H9 (cell line): ENCODE measurements around the gene NSD1. TPM values are rescaled to one million over a fixed set of nuclear protein-coding genes. Genes with fewer than 3 reads are reported as not detected.

Experiments
- DNase-seq: peaks from one replicate; pipeline ENCODE4 v3.0.0-alpha.2; 2017
- H2AFZ ChIP-seq: one replicate; pipeline ENCODE4 v1.6.1; 2013; ENCODE audit warnings: mild to moderate bottlenecking, low read length, control low read depth, moderate library complexity
- H2AK5ac ChIP-seq: 2 replicates; pipeline ENCODE4 v1.6.1; 2013; ENCODE audit warnings: low read length, control low read depth, mixed read lengths; ENCODE audit not compliant: insufficient read length
- H2BK120ac ChIP-seq: one replicate; pipeline ENCODE4 v1.6.1; 2013; ENCODE audit warnings: low read depth, mild to moderate bottlenecking, low read length, control low read depth, inconsistent platforms; ENCODE audit not compliant: poor library complexity, severe bottlenecking
- H2BK12ac ChIP-seq: 2 replicates; pipeline ENCODE4 v1.6.1; 2013; ENCODE audit warnings: low read length, control low read depth, mixed read lengths, low read depth; ENCODE audit not compliant: insufficient read length
- H2BK15ac ChIP-seq: 2 replicates; pipeline ENCODE4 v1.6.1; 2013; ENCODE audit warnings: low read depth, low read length, control low read depth
- H2BK20ac ChIP-seq: one replicate; pipeline ENCODE4 v1.6.1; 2013; ENCODE audit warnings: low read depth, mild to moderate bottlenecking, low read length, control low read depth, inconsistent platforms; ENCODE audit not compliant: poor library complexity, severe bottlenecking
- H2BK5ac ChIP-seq: 2 replicates; pipeline ENCODE4 v1.6.1; 2013; ENCODE audit warnings: low read length, control low read depth, mixed read lengths; ENCODE audit not compliant: insufficient read length
- H3K14ac ChIP-seq: 2 replicates; pipeline ENCODE4 v1.6.1; 2013; ENCODE audit warnings: low read length, control low read depth; ENCODE audit not compliant: insufficient read depth
- H3K18ac ChIP-seq: 2 replicates; pipeline ENCODE4 v1.6.1; 2013; ENCODE audit warnings: low read depth, mild to moderate bottlenecking, mixed read lengths, low read length, control low read depth; ENCODE audit not compliant: insufficient read length
- H3K23ac ChIP-seq: 2 replicates; pipeline ENCODE4 v1.6.1; 2013; ENCODE audit warnings: low read length, control low read depth, mixed read lengths, low read depth; ENCODE audit not compliant: insufficient read length
- H3K23me2 ChIP-seq: 2 replicates; pipeline ENCODE4 v1.6.1; 2013; ENCODE audit warnings: low read depth, mild to moderate bottlenecking, mixed read lengths, low read length, control low read depth; ENCODE audit not compliant: insufficient read length, poor library complexity, severe bottlenecking
- H3K27ac ChIP-seq: 2 replicates; pipeline ENCODE4 v1.5.1; 2013; ENCODE audit warnings: low read length, control low read depth, mixed read lengths, low read depth; ENCODE audit not compliant: insufficient read length
- H3K27me3 ChIP-seq: 2 replicates; pipeline ENCODE4 v1.6.1; 2013; ENCODE audit warnings: low read length, control low read depth, inconsistent platforms; ENCODE audit not compliant: insufficient read depth
- H3K4ac ChIP-seq: 2 replicates; pipeline ENCODE4 v1.6.1; 2013; ENCODE audit warnings: low read depth, mild to moderate bottlenecking, control low read depth, inconsistent platforms, low read length, moderate library complexity
- H3K4me1 ChIP-seq: 2 replicates; pipeline ENCODE4 v1.6.1; 2013; ENCODE audit warnings: low read length, control low read depth, inconsistent platforms; ENCODE audit not compliant: insufficient read depth
- H3K4me2 ChIP-seq: 2 replicates; pipeline ENCODE4 v1.6.1; 2013; ENCODE audit warnings: low read length, control low read depth, mixed read lengths; ENCODE audit not compliant: insufficient read length, insufficient read depth
- H3K56ac ChIP-seq: 2 replicates; pipeline ENCODE4 v1.6.1; 2013; ENCODE audit warnings: low read depth, mild to moderate bottlenecking, mixed read lengths, low read length, control low read depth; ENCODE audit not compliant: insufficient read length
- H3K79me1 ChIP-seq: 2 replicates; pipeline ENCODE4 v1.6.1; 2013; ENCODE audit warnings: low read depth, mild to moderate bottlenecking, moderate library complexity, low read length, control low read depth, inconsistent platforms; ENCODE audit not compliant: insufficient read depth, poor library complexity, severe bottlenecking
- H3K79me2 ChIP-seq: 2 replicates; pipeline ENCODE4 v1.6.1; 2013; ENCODE audit warnings: low read length, control low read depth, inconsistent platforms; ENCODE audit not compliant: insufficient read depth
- H3K9ac ChIP-seq: 2 replicates; pipeline ENCODE4 v1.6.1; 2013; ENCODE audit warnings: low read length, control low read depth, mixed read lengths; ENCODE audit not compliant: insufficient read length; ENCODE audit errors: extremely low read depth
- H3K9me3 ChIP-seq: one replicate; pipeline ENCODE4 v1.6.1; 2013; ENCODE audit warnings: low read depth, low read length, inconsistent platforms; ENCODE audit not compliant: control insufficient read depth
- H3T11ph ChIP-seq: one replicate; pipeline ENCODE4 v1.6.1; 2013; ENCODE audit warnings: mild to moderate bottlenecking, low read length, control low read depth, inconsistent platforms
- H4K20me1 ChIP-seq: one replicate; pipeline ENCODE4 v1.6.1; 2013; ENCODE audit not compliant: control insufficient read depth, insufficient read length, insufficient read depth
- H4K5ac ChIP-seq: 2 replicates; pipeline ENCODE4 v1.6.1; 2013; ENCODE audit warnings: low read depth, mild to moderate bottlenecking, mixed read lengths, low read length, control low read depth; ENCODE audit not compliant: insufficient read length
- H4K8ac ChIP-seq: replicated peaks from 2 replicates; pipeline ENCODE4 v1.6.1; 2013; ENCODE audit warnings: low read length, control low read depth, mixed read lengths, low read depth; ENCODE audit not compliant: insufficient read length
- H4K91ac ChIP-seq: 2 replicates; pipeline ENCODE4 v1.6.1; 2013; ENCODE audit warnings: low read depth, mild to moderate bottlenecking, moderate library complexity, mixed read lengths, low read length, control low read depth; ENCODE audit not compliant: insufficient read length
- H3K27ac Mint-ChIP-seq, 3 experiments: 2 replicates in 2 of 3; 3 replicates in 1 of 3; pipeline ENCODE4 v1.8.0; 2020 to 2021; ENCODE audit warnings: mixed read lengths in 3 of 3, mild to moderate bottlenecking in 1 of 3, moderate library complexity in 1 of 3
- H3K27me3 Mint-ChIP-seq: 2 replicates; pipeline ENCODE4 v1.8.0; 2021; ENCODE audit warnings: low read depth, mild to moderate bottlenecking, moderate library complexity, mixed read lengths
- H3K36me3 Mint-ChIP-seq, 3 experiments: 2 replicates in 2 of 3; 3 replicates in 1 of 3; pipeline ENCODE4 v1.8.0; 2020 to 2021; ENCODE audit warnings: low read depth in 3 of 3, mixed read lengths in 3 of 3; ENCODE audit not compliant: insufficient read depth in 1 of 3
- H3K4me1 Mint-ChIP-seq, 2 experiments: 2 replicates each; pipeline ENCODE4 v1.8.0; 2020; ENCODE audit warnings: mixed read lengths in 2 of 2
- H3K4me3 Mint-ChIP-seq, 2 experiments: 2 replicates in 1 of 2; 3 replicates in 1 of 2; pipeline ENCODE4 v1.8.0; 2020 to 2021; ENCODE audit warnings: mild to moderate bottlenecking in 2 of 2, mixed read lengths in 2 of 2, moderate library complexity in 1 of 2
- H3K9me3 Mint-ChIP-seq, 2 experiments: 2 replicates in 1 of 2; 3 replicates in 1 of 2; pipeline ENCODE4 v1.8.0; 2020; ENCODE audit warnings: mild to moderate bottlenecking in 2 of 2, mixed read lengths in 2 of 2, moderate library complexity in 1 of 2
- CTCF ChIP-seq: fragments of 200-600 bp; sonication (generic); conservative IDR thresholded peaks from 3 replicates; pipeline ENCODE4 v1.8.0; 2021; ENCODE audit warnings: antibody characterized with exemption, mild to moderate bottlenecking
- WGBS: extraction: QIAGEN DNeasy Blood & Tissue Kit; methylation state at CpG from one replicate; pipeline ENCODE4 v1.1.7; 2013; ENCODE audit warnings: missing lambda C conversion rate, low lambda C conversion rate, mixed read lengths; ENCODE audit not compliant: insufficient read length; ENCODE audit errors: extremely low coverage; 5-methylcytosine and 5-hydroxymethylcytosine counted together
- total RNA-seq: library from RNA; stranded (reverse); gene quantifications from 2 replicates; pipeline ENCODE4 v1.2.1, GENCODE V29; 2021

The NSD1 gene
- total RNA-seq, 1 experiment from 2014 or later, result 213 TPM

- H3K27ac ChIP-seq, result no peak overlapping the region
- Mint-ChIP-seq H3K9me3 (no peaks in the 10 kb centered on the region), H3K27ac (no peak overlapping the region), H3K27me3 (no peaks in the 10 kb centered on the region; the same call in 1 of the 2 replicates), H3K4me3 (no peak overlapping the region), H3K4me1 (peaks cover 0 to 11% of the 10 kb centered on the region in 2 experiments; a peak in 2 of 4 replicates), H3K36me3 (peaks cover 10 to 37% (median 35%) of the 10 kb centered on the region in 3 experiments; a peak in 6 of 7 replicates)
- peaks cover 6% of the 10 kb centered on the region; the same call in 1 of the 2 replicates for H3K4me1 ChIP-seq
- no peak overlapping the region for H2BK15ac ChIP-seq
- no CpG with 5 or more reads among the region's 6 CpGs for WGBS
- H2BK20ac ChIP-seq, result no peak overlapping the region
- H2BK120ac ChIP-seq, result no peak overlapping the region
- H3K18ac ChIP-seq, result no peak overlapping the region
- DNase-seq, result no peak
- no peaks in the 10 kb centered on the region for H4K20me1 ChIP-seq
- no peak overlapping the region for H2BK12ac ChIP-seq
- H3K23ac ChIP-seq, result no peak overlapping the region
- H2BK5ac ChIP-seq, result no peak overlapping the region
- H3K79me2 ChIP-seq, result peaks cover 7% of the 10 kb centered on the region; the same call in 1 of the 2 replicates
- H3K4me2 ChIP-seq, result no peak overlapping the region
- no peak overlapping the region for H4K91ac ChIP-seq
- no peak overlapping the region for H3K14ac ChIP-seq
- H3K56ac ChIP-seq, result no peak overlapping the region
- no peaks in the 10 kb centered on the region for H3K27me3 ChIP-seq
- no peaks in the 10 kb centered on the region for H3K79me1 ChIP-seq
- H3T11ph ChIP-seq, result no peak overlapping the region
- H4K8ac ChIP-seq, result no peak overlapping the region
- no peak overlapping the region for H4K5ac ChIP-seq
- H3K23me2 ChIP-seq, result no peaks in the 10 kb centered on the region
- no peak for TF ChIP-seq CTCF
- no peak overlapping the region for H2AFZ ChIP-seq
- no peak overlapping the region for H2AK5ac ChIP-seq
- H3K9me3 ChIP-seq, result no peaks in the 10 kb centered on the region
- no peak overlapping the region for H3K9ac ChIP-seq
- no peak overlapping the region for H3K4ac ChIP-seq
These were observed 210.2 kb downstream of the NSD1 start for GRCh38 chr5:177343777-177344176.
